B cell (primary cell): ENCODE results near the gene DNAJC21.

Experiments used
- EZH2 ChIP-seq: IDR thresholded peaks from 2 replicates; pipeline ENCODE4 v1.6.1; 2012; ENCODE audit warnings: borderline replicate concordance, low read depth, mild to moderate bottlenecking, moderate library complexity, low read length; ENCODE audit not compliant: insufficient read depth, poor library complexity, severe bottlenecking
- TF ChIP-seq, protein P1 (sequence below): fragments of 200-600 bp; IDR thresholded peaks from one replicate; pipeline ENCODE4 v1.8.0; 2022; ENCODE audit warnings: antibody characterized with exemption, mild to moderate bottlenecking

DNA sequence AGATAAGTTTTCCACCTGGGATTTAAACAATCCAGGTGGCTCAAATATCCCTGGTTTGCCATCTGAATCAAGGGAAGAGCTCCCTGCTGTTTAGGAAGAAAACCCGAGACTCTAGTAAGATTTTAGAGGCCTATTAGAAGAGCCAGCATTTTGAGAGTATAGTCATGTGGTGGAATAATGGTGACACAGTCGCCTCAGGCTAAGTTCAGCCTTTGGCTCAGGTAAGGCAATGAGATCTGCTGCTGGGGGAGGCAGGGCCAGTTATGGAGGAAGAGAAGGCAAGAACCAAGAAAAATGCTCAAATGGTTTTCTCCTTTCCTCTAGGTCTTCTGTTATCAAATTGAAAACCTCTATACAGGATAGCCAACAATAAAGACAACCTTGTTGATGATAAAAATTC is 30.3 kb upstream of the DNAJC21 start:
- TF ChIP-seq, protein P1, sequence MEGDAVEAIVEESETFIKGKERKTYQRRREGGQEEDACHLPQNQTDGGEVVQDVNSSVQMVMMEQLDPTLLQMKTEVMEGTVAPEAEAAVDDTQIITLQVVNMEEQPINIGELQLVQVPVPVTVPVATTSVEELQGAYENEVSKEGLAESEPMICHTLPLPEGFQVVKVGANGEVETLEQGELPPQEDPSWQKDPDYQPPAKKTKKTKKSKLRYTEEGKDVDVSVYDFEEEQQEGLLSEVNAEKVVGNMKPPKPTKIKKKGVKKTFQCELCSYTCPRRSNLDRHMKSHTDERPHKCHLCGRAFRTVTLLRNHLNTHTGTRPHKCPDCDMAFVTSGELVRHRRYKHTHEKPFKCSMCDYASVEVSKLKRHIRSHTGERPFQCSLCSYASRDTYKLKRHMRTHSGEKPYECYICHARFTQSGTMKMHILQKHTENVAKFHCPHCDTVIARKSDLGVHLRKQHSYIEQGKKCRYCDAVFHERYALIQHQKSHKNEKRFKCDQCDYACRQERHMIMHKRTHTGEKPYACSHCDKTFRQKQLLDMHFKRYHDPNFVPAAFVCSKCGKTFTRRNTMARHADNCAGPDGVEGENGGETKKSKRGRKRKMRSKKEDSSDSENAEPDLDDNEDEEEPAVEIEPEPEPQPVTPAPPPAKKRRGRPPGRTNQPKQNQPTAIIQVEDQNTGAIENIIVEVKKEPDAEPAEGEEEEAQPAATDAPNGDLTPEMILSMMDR: no peak
- no peak for TF ChIP-seq EZH2
